Neural progenitor cell (in vitro differentiated cells): Measurements from ENCODE around the gene C11orf52. TPM values are rescaled to one million over a fixed set of nuclear protein-coding genes. Genes with fewer than 3 reads are reported as not detected.

ENCODE experiments used
- DNase-seq: peaks from one replicate; pipeline ENCODE4 v3.0.0-alpha.2; 2016; ENCODE audit warnings: low spot score
- H2AFZ ChIP-seq: fragments of 200-600 bp; sonication (generic); replicated peaks from 2 replicates; pipeline ENCODE4 v1.6.1; 2016; ENCODE audit warnings: antibody characterized with exemption
- H3F3A ChIP-seq: fragments of 200-600 bp; sonication (generic); 2 replicates; pipeline ENCODE4 v1.6.1; 2016; ENCODE audit warnings: antibody characterized with exemption, low read depth
- H3K27ac ChIP-seq: fragments of 200-600 bp; sonication (generic); 2 replicates; pipeline ENCODE4 v1.5.1; 2016; ENCODE audit warnings: mild to moderate bottlenecking
- H3K27me3 ChIP-seq: fragments of 200-600 bp; sonication (generic); 2 replicates; pipeline ENCODE4 v1.6.1; 2016; ENCODE audit warnings: mild to moderate bottlenecking, moderate library complexity
- H3K36me3 ChIP-seq: fragments of 200-600 bp; sonication (generic); 2 replicates; pipeline ENCODE4 v1.5.1; 2016
- H3K4me1 ChIP-seq: fragments of 200-600 bp; sonication (generic); 2 replicates; pipeline ENCODE4 v1.6.1; 2016; ENCODE audit warnings: mixed run types
- H3K4me2 ChIP-seq: fragments of 200-600 bp; sonication (generic); 2 replicates; pipeline ENCODE4 v1.6.1; 2016
- H3K4me3 ChIP-seq: fragments of 200-600 bp; sonication (generic); 2 replicates; pipeline ENCODE4 v1.5.1; 2016
- H3K79me2 ChIP-seq: fragments of 200-600 bp; sonication (generic); 2 replicates; pipeline ENCODE4 v1.6.1; 2016; ENCODE audit warnings: low read depth
- H3K9ac ChIP-seq: fragments of 200-600 bp; sonication (generic); 2 replicates; pipeline ENCODE4 v1.6.1; 2016
- H3K9me3 ChIP-seq: fragments of 200-600 bp; sonication (generic); 2 replicates; pipeline ENCODE4 v1.5.1; 2016; ENCODE audit warnings: low read depth
- H4K20me1 ChIP-seq: fragments of 200-600 bp; sonication (generic); 2 replicates; pipeline ENCODE4 v1.6.1; 2016; ENCODE audit warnings: low read depth
- H3K27ac Mint-ChIP-seq: 3 replicates; pipeline ENCODE4 v1.8.0; 2021; ENCODE audit warnings: mixed read lengths
- H3K27me3 Mint-ChIP-seq: 2 replicates; pipeline ENCODE4 v1.8.0; 2022; ENCODE audit warnings: low read depth, mild to moderate bottlenecking, inconsistent platforms, moderate library complexity, mixed read lengths; ENCODE audit not compliant: insufficient read depth
- H3K36me3 Mint-ChIP-seq: 3 replicates; pipeline ENCODE4 v1.8.0; 2021; ENCODE audit warnings: mixed read lengths
- H3K4me1 Mint-ChIP-seq: 3 replicates; pipeline ENCODE4 v1.8.0; 2021; ENCODE audit warnings: mixed read lengths
- H3K4me3 Mint-ChIP-seq: 3 replicates; pipeline ENCODE4 v1.8.0; 2021; ENCODE audit warnings: mild to moderate bottlenecking, moderate library complexity, mixed read lengths
- H3K9me3 Mint-ChIP-seq: 3 replicates; pipeline ENCODE4 v1.8.0; 2020; ENCODE audit warnings: mixed read lengths
- EZH2 ChIP-seq: fragments of 200-600 bp; sonication (generic); IDR thresholded peaks from 2 replicates; pipeline ENCODE4 v1.6.1; 2017; ENCODE audit warnings: antibody characterized with exemption, mild to moderate bottlenecking, moderate library complexity
- EZH2phosphoT487 ChIP-seq: fragments of 200-600 bp; sonication (generic); IDR thresholded peaks from 2 replicates; pipeline ENCODE4 v1.6.1; 2017; ENCODE audit warnings: antibody characterized with exemption
- total RNA-seq: library from RNA; depleted of rRNA; stranded (reverse); fragments of >200 nt; gene quantifications from 2 replicates; pipeline ENCODE4 v1.2.3, GENCODE V29; 2015; ENCODE audit warnings: low replicate concordance
- TF ChIP-seq, protein P1 (sequence below): fragments of 200-600 bp; sonication (generic); IDR thresholded peaks from 2 replicates; pipeline ENCODE4 v1.5.1; 2017; ENCODE audit warnings: antibody characterized with exemption, mild to moderate bottlenecking

Gene C11orf52
- total RNA-seq, 1 donor from 2014 or later: not detected

DNA sequence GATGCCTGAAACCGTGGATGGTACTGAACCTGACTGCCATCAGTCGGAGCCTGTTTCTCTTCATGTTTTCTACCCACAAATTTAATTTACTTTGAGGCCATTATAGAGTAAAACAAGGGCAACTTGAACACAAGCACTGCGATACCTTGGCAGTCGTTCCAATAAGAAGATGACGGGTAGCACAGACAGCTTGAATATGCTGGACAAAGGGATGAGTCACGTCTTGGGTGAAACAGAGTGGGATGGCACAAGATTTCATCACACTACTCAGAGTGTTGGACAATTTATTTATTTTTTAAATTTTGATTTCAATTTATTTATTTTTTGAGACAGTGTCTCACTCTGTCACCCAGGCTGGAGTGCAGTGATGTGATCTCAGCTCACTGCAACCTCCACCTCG is 24.1 kb downstream of the C11orf52 start:
- no peak overlapping the region for H3K4me3 Mint-ChIP-seq
- TF ChIP-seq, protein P1, sequence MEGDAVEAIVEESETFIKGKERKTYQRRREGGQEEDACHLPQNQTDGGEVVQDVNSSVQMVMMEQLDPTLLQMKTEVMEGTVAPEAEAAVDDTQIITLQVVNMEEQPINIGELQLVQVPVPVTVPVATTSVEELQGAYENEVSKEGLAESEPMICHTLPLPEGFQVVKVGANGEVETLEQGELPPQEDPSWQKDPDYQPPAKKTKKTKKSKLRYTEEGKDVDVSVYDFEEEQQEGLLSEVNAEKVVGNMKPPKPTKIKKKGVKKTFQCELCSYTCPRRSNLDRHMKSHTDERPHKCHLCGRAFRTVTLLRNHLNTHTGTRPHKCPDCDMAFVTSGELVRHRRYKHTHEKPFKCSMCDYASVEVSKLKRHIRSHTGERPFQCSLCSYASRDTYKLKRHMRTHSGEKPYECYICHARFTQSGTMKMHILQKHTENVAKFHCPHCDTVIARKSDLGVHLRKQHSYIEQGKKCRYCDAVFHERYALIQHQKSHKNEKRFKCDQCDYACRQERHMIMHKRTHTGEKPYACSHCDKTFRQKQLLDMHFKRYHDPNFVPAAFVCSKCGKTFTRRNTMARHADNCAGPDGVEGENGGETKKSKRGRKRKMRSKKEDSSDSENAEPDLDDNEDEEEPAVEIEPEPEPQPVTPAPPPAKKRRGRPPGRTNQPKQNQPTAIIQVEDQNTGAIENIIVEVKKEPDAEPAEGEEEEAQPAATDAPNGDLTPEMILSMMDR: no peak
- TF ChIP-seq EZH2phosphoT487 (no peak), EZH2 (no peak)
- Histone ChIP-seq H3K4me3 (no peak overlapping the region), H3K9ac (no peak overlapping the region), H3K4me2 (no peak overlapping the region), H2AFZ (no peak overlapping the region), H3F3A (peaks cover 21% of the 10 kb centered on the region), H3K9me3 (no peaks in the 10 kb centered on the region), H3K36me3 (no peaks in the 10 kb centered on the region), H3K27me3 (no peaks in the 10 kb centered on the region), H3K4me1 (peaks cover 25% of the 10 kb centered on the region), H3K27ac (no peak overlapping the region), H3K79me2 (no peaks in the 10 kb centered on the region), H4K20me1 (no peaks in the 10 kb centered on the region)
- H3K27me3 Mint-ChIP-seq: peaks cover 2% of the 10 kb centered on the region
- H3K36me3 Mint-ChIP-seq: peaks cover 12% of the 10 kb centered on the region
- no peak for DNase-seq
- peaks cover 21% of the 10 kb centered on the region for H3K4me1 Mint-ChIP-seq
- no peak overlapping the region for H3K27ac Mint-ChIP-seq
- no peaks in the 10 kb centered on the region for H3K9me3 Mint-ChIP-seq

DNA sequence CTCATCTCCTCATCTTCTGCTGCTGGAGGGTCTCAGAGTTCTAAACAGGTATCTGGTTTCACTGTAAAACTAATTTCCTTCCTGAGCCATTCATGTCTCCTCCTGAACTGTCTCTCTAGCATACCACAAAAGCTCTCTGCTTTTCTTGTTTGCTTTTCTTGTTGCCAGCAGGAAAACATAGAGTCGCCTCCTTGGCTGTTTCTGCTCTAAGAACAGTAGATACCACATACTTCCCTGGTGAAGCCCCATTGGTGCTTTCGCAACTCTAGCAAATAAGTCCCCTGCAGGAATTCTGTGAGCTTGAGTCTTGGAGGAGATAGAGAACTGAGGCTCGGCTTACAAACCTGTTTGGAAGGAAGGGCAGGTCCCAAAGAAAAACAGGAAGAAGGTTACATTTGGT is 25.4 kb downstream of the C11orf52 start:
- peaks cover 12% of the 10 kb centered on the region for H3K4me1 ChIP-seq
- TF ChIP-seq, protein P1: no peak
- TF ChIP-seq EZH2: no peak
- no peak for TF ChIP-seq EZH2phosphoT487

DNA sequence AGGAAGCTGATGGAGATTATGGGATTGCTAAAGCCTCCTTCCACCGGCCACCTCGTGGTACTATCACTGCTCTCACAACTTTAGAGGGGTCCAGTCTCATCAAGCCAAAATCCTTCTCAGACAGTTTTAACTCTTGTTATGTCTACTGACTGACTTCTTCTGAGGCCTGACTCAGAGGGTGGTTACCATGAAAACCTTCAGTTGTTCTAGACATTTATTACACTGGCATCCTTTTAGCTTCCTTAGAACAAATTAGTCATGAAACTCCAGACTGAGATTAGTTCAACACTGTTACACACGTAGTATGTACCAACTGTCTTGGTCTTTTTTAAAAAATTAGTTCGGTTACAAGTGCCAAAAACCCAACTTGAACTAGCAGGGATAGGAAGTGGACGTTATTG is 25.9 kb downstream of the C11orf52 start:
- Mint-ChIP-seq H3K27me3 (peaks cover 4% of the 10 kb centered on the region), H3K4me3 (no peak overlapping the region), H3K36me3 (peaks cover 12% of the 10 kb centered on the region), H3K27ac (no peak overlapping the region), H3K4me1 (peaks cover 5% of the 10 kb centered on the region), H3K9me3 (no peaks in the 10 kb centered on the region)
- no peaks in the 10 kb centered on the region for H3K27me3 ChIP-seq
- no peak overlapping the region for H3K4me3 ChIP-seq
- no peak overlapping the region for H3K9ac ChIP-seq
- DNase-seq: no peak
- H3K4me2 ChIP-seq: no peak overlapping the region
- TF ChIP-seq EZH2: no peak
- no peak for TF ChIP-seq EZH2phosphoT487
- TF ChIP-seq, protein P1: no peak
- H2AFZ ChIP-seq: no peak overlapping the region
- H3F3A ChIP-seq: peaks cover 11% of the 10 kb centered on the region
- no peaks in the 10 kb centered on the region for H4K20me1 ChIP-seq
- H3K9me3 ChIP-seq: no peaks in the 10 kb centered on the region
- H3K27ac ChIP-seq: no peak overlapping the region
- H3K36me3 ChIP-seq: no peaks in the 10 kb centered on the region
- peaks cover 9% of the 10 kb centered on the region for H3K4me1 ChIP-seq
- no peaks in the 10 kb centered on the region for H3K79me2 ChIP-seq

More for the DNA sequence above, 25.4 kb downstream of the C11orf52 start:
- no peak overlapping the region for H3K27ac Mint-ChIP-seq
- H3K27me3 Mint-ChIP-seq: peaks cover 4% of the 10 kb centered on the region
- H3K4me2 ChIP-seq: peak overlapping the region; percentile 30
- H4K20me1 ChIP-seq: no peaks in the 10 kb centered on the region
- H3F3A ChIP-seq: peaks cover 11% of the 10 kb centered on the region
- H2AFZ ChIP-seq: no peak overlapping the region
- H3K4me3 ChIP-seq: no peak overlapping the region
- H3K36me3 Mint-ChIP-seq: peaks cover 12% of the 10 kb centered on the region
- H3K4me1 Mint-ChIP-seq: peaks cover 8% of the 10 kb centered on the region
- no peaks in the 10 kb centered on the region for H3K36me3 ChIP-seq
- H3K79me2 ChIP-seq: no peaks in the 10 kb centered on the region
- H3K9ac ChIP-seq: no peak overlapping the region
- no peaks in the 10 kb centered on the region for H3K27me3 ChIP-seq
- no peaks in the 10 kb centered on the region for H3K9me3 ChIP-seq
- DNase-seq: no peak
- peak overlapping the region; percentile 7 for H3K27ac ChIP-seq
- no peaks in the 10 kb centered on the region for H3K9me3 Mint-ChIP-seq
- H3K4me3 Mint-ChIP-seq: no peak overlapping the region
